ENCODE measurements around the gene PTCH2.

PTCH2 gene

DNA sequence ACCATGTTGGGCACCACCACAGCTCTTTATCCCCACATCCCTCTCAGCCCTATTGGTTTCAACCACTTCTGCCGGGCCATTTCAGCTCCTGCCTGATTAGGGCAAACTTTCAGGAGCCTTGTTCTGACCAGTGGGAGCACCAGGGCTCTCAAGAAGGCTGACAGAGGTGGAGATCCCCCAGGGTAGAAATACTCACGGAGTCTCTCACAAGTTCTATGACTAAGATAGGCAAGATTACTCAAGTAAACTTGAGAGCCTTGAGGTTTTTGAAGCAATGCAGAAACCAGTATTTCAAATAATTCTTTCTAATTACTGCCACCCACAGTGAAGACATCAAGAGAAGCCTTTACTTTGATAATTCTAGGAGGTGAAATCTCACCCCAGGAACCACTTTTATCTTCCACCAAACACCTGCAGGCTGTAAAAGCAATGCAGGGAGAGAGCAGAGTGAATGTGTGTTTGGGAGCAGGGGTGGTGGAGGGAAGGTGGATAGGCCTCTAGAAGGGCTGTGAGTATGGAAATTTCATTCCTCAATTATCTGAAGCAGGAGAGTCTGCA, 6.6 kb upstream of the PTCH2 start:
- DNase-seq (ENCODE audit: low read depth in 1 of 2, low spot score in 1 of 2), result no peak
- H3K27ac ChIP-seq (replicated peaks), result no peak overlapping the region
- no peak overlapping the region for H3K4me3 ChIP-seq (replicated peaks; ENCODE audit: insufficient read depth, low read length)
- no peak for TF ChIP-seq GABPA (IDR thresholded peaks at IDR 0.05; ENCODE audit: low read depth)
- TF ChIP-seq, protein P1, sequence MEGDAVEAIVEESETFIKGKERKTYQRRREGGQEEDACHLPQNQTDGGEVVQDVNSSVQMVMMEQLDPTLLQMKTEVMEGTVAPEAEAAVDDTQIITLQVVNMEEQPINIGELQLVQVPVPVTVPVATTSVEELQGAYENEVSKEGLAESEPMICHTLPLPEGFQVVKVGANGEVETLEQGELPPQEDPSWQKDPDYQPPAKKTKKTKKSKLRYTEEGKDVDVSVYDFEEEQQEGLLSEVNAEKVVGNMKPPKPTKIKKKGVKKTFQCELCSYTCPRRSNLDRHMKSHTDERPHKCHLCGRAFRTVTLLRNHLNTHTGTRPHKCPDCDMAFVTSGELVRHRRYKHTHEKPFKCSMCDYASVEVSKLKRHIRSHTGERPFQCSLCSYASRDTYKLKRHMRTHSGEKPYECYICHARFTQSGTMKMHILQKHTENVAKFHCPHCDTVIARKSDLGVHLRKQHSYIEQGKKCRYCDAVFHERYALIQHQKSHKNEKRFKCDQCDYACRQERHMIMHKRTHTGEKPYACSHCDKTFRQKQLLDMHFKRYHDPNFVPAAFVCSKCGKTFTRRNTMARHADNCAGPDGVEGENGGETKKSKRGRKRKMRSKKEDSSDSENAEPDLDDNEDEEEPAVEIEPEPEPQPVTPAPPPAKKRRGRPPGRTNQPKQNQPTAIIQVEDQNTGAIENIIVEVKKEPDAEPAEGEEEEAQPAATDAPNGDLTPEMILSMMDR (IDR thresholded peaks at IDR 0.05; ENCODE audit: insufficient read depth, low read length), result no peak
- TF ChIP-seq POLR2AphosphoS5 (IDR thresholded peaks at IDR 0.05; ENCODE audit: low read depth), result no peak
- TF ChIP-seq SPI1 (IDR thresholded peaks at IDR 0.05; ENCODE audit: borderline replicate concordance, low read depth), result no peak
- TF ChIP-seq, protein P2, sequence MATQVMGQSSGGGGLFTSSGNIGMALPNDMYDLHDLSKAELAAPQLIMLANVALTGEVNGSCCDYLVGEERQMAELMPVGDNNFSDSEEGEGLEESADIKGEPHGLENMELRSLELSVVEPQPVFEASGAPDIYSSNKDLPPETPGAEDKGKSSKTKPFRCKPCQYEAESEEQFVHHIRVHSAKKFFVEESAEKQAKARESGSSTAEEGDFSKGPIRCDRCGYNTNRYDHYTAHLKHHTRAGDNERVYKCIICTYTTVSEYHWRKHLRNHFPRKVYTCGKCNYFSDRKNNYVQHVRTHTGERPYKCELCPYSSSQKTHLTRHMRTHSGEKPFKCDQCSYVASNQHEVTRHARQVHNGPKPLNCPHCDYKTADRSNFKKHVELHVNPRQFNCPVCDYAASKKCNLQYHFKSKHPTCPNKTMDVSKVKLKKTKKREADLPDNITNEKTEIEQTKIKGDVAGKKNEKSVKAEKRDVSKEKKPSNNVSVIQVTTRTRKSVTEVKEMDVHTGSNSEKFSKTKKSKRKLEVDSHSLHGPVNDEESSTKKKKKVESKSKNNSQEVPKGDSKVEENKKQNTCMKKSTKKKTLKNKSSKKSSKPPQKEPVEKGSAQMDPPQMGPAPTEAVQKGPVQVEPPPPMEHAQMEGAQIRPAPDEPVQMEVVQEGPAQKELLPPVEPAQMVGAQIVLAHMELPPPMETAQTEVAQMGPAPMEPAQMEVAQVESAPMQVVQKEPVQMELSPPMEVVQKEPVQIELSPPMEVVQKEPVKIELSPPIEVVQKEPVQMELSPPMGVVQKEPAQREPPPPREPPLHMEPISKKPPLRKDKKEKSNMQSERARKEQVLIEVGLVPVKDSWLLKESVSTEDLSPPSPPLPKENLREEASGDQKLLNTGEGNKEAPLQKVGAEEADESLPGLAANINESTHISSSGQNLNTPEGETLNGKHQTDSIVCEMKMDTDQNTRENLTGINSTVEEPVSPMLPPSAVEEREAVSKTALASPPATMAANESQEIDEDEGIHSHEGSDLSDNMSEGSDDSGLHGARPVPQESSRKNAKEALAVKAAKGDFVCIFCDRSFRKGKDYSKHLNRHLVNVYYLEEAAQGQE (IDR thresholded peaks at IDR 0.05; ENCODE audit: insufficient replicate concordance, low read depth), result no peak
- H3K27me3 ChIP-seq (ENCODE audit: insufficient read depth, poor library complexity, severe bottlenecking), result no peaks in the 10 kb centered on the region

DNA sequence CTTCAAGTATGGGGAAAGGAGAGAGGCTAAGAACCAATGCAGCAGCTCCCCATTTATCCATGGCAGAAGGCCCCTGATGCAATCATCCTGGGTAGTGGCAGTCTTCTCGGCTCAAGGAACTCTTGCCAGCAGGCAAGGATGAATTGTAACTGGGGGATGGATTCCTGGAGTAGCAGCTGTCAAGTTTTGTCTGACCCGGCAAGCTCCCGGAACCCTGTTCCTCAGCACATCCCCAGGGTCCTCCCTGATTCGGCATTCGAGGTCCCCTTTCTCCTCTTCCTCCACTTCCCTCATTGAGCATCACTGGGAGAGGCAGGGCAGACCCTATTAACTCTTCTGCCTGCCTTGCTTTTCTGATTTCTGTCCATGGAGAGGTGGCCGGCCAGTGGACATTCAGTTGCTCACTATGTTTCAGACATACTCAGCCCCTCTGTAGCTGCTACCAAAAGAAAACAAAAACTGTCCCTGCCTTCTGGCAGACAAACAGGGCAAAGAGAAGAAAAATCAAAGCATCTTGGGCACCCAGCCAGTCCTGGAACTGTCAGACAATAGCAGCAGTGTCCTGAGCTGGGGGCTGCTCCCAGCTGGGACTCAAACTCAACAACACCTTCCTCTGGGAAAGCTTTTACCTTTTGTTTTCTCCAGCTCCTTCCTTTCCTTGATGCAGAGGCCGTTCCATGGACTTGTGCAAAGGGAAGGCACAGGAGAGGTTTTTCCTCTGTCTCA, 5.6 kb upstream of the PTCH2 start:
- no peak overlapping the region for H3K27ac ChIP-seq (replicated peaks)

DNA sequence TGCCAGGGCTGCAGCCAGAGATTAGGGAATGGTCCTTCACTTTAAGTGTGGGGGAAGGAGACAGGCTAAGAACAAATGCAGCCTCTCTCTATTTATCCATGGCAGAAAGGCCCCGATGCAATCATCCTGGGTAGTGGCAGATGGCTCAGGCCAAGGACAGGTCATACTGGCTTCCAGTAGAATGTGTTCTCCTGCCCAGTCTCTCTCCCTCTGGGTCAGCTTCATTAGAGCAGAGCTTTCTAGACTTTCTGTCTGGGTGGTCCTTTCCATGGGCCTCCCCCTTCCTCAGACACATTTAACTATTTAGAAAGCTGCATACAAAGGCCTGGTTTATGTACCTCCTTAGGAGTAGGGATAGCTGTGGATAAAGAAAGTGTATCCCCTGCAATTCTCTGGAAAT, 4.8 kb upstream of the PTCH2 start:
- no peak for DNase-seq (ENCODE audit: low read depth in 1 of 2, low spot score in 1 of 2)
- Histone ChIP-seq H3K27ac (replicated peaks) (no peak overlapping the region), H3K4me3 (replicated peaks; ENCODE audit: insufficient read depth, low read length) (no peak overlapping the region), H3K27me3 (ENCODE audit: insufficient read depth, poor library complexity, severe bottlenecking) (peaks cover under 1% of the 10 kb centered on the region)
- no peak for TF ChIP-seq SPI1 (IDR thresholded peaks at IDR 0.05; ENCODE audit: borderline replicate concordance, low read depth)

More for the DNA sequence above, 5.6 kb upstream of the PTCH2 start:
- no peak for TF ChIP-seq GABPA (IDR thresholded peaks at IDR 0.05; ENCODE audit: low read depth)
- TF ChIP-seq POLR2AphosphoS5 (IDR thresholded peaks at IDR 0.05; ENCODE audit: low read depth), result no peak
- TF ChIP-seq, protein P2 (IDR thresholded peaks at IDR 0.05; ENCODE audit: insufficient replicate concordance, low read depth), result no peak
- TF ChIP-seq, protein P1 (IDR thresholded peaks at IDR 0.05; ENCODE audit: insufficient read depth, low read length), result no peak
- no peak for TF ChIP-seq SPI1 (IDR thresholded peaks at IDR 0.05; ENCODE audit: borderline replicate concordance, low read depth)
- DNase-seq (ENCODE audit: low read depth in 1 of 2, low spot score in 1 of 2), result no peak
- Histone ChIP-seq H3K4me3 (replicated peaks; ENCODE audit: insufficient read depth, low read length) (no peak overlapping the region), H3K27me3 (ENCODE audit: insufficient read depth, poor library complexity, severe bottlenecking) (no peaks in the 10 kb centered on the region)

DNA sequence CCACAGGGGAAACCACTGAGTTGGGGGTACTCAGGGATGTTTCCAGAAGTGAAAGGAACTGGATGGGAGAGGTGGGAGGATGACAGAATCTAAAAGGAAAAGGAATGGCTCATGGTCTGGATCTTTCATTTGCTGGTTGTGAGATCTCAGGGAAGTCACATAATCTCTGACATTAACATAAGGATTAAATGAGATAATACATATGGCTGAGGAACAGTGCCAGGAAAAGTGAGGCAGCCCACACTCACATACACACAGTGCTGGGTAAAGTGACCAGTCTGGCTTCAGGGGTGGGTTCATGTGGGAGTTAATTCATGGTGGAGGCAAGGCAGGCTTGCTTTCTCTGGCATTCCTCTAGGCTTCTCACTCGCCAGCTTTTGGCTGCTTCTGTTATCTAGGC, 3.9 kb upstream of the PTCH2 start:
- DNase-seq (ENCODE audit: low read depth in 1 of 2, low spot score in 1 of 2), result no peak
- no peak for TF ChIP-seq SPI1 (IDR thresholded peaks at IDR 0.05; ENCODE audit: borderline replicate concordance, low read depth)
- no peak for TF ChIP-seq GABPA (IDR thresholded peaks at IDR 0.05; ENCODE audit: low read depth)
- TF ChIP-seq, protein P1 (IDR thresholded peaks at IDR 0.05; ENCODE audit: insufficient read depth, low read length), result no peak
- no peak for TF ChIP-seq POLR2AphosphoS5 (IDR thresholded peaks at IDR 0.05; ENCODE audit: low read depth)
- TF ChIP-seq, protein P2 (IDR thresholded peaks at IDR 0.05; ENCODE audit: insufficient replicate concordance, low read depth), result no peak

More for the DNA sequence above, 3.9 kb upstream of the PTCH2 start:
- no peak overlapping the region for H3K27ac ChIP-seq (replicated peaks)
- no peak overlapping the region for H3K4me3 ChIP-seq (replicated peaks; ENCODE audit: insufficient read depth, low read length)
- peaks cover 7% of the 10 kb centered on the region for H3K27me3 ChIP-seq (ENCODE audit: insufficient read depth, poor library complexity, severe bottlenecking)

All from HL-60 (cell line).